Measurements from ENCODE around the gene THUMPD3.

The THUMPD3 gene

DNA sequence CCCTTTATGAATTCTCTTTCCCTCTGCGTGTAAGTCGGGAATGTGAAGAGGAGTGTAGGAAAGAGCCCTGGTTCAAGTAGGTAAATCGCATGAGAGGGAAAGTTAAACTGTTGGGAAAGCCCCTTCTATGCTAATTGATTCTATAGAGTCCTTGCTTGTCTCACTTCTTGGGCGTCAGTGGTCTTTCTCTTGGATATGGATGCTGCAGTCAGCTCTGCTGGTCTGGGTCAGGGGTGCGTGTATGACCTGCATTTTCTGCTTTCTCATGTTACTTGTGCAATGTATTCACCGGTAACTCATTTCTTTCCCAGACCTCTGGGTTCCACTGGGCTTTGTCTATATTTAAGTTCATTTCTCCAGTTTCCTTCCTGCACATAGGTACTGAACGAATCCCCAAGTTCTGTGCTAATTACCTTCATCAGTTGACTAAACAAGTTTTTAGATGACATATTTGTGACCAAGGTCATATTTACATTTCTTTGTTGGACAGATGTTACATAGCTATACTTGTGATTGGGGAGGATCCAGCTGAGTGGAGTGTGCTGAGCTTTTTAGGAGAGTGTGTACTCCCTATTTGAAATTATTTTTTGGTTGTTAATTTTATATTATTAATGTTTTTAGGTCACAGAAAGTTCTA is 36.0 kb downstream of the THUMPD3 start:
- no peak for DNase-seq

DNA sequence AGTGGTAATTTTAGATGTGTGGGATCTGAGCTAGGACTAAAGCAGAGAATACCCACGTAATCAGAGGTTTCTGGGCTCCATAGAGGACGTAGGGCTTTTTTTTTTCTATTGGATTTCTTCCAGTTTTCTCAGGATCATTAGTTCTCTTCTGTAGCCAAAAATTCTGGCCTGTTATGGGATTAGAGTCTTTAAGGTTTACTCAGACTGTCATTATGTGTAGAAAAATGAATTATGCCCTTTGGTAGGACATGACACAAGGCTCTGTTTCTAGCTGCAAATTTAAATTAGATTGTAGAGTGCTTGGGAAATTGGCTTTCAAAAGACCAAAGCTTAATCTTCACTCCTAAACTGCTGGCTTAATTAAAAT is 36.5 kb downstream of the THUMPD3 start:
- DNase-seq: no peak

DNA sequence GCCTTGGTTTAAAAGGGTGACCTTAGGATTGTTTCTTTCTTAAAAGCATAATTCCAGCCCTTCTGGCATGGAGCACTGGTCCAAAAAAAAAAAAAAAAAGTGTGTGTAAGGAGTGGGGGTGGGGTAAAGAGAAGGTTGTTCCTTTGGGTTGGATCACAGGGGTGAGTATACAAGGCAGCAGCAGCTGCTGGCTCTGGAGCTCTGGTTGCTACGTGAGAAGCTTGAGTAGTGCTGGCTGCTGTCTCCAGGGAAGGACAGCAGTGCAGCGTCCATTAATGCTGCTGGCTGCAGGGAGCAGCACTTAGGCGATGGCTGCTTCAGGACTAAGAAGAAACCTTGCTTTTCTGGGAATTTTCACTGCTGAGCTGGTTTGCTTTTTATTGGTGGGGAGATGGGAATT is 36.9 kb downstream of the THUMPD3 start:
- DNase-seq: peak; percentile 20

DNA sequence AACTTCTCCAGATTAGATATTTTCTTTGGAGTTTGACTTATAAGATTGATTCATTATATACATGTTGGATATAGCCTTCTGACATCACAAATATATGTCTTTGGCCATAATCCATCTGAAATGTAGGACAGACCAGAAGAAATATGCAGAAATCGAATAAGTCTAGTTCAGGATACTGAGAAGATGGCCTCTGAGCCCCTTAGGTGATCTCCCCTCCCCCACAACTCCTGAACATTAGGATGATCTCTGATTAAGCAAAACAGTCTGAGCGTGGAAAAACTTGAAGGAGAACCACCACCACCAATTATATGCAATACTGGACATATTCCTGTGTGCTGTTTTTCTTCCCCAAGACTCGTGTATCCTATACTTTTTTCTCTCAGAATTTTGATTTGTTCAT is 37.8 kb downstream of the THUMPD3 start:
- DNase-seq: no peak

DNA sequence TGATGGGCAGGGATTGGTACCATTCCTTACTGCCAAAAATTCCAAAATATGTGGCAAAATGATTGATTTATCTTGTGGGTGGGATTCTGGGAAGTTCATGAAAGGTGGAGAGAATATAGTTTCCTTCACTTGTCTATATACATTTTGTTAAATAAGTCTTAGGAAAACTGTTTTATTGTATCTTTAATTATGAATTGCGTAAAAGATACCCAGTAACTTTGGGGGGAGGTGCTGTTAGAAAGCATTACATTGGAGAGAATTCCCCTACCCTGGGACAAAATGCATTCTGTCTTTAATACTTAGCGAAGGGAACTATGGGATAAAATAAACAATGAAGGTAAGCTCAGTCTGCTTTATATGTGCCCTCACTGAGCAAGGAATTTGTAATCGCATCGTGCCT is 39.1 kb downstream of the THUMPD3 start:
- DNase-seq: no peak

DNA sequence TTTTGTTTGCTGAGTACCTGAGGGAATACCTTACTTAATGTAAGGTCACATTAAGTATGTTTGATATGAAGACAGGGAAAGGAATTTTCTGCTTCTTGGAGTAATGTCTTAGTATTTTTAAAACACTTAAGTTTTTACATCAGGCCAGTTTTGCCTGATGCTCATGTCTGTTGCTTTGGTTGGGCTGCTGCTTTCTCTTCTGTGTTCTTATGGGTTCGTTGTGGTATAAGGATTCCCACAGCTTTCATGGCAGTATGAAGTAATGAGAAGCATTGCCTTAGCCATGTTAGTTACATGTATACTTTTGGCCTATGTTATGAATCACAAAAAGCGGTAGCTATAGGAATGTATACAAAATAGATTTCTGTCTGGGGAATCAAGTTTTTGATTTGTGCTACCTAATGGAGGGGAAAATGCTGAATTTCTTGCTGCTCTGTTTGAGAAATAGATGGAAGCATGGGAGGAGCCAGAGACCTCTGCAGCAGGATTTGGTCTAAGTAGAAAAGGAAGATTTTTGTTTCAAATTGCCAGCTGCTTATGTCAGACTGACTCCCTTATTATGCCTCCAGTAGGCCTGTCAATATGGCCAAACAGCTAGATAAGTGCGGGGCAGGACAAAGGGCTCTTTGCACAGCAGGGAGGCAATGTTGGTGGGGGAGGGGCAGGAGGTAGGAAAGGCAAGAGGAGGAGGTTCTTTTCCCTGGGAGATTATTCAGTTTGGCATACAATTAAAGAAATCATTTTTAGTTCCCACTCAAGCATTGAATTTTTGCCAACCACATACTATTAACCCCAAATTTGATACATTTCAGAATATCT is 39.8 kb downstream of the THUMPD3 start:
- no peak for DNase-seq

DNA sequence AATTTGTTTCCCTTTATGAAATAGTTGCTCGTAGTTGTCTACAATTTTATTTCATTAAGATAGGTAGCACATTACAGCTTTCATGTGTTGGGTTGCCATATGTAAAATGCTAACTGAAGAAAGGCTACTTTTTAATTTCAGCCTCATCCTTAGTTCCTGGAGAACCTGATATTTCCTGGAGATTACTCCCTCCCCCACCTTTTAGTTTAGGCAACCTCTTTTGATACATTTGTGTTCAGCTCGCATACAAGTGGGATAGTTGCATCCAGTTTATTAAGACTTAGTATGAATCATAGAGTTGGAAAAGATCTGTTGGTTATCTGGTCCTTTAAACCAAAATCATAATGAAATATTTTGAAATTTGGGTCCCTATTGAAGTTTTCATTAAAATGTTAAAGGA is 40.6 kb downstream of the THUMPD3 start:
- DNase-seq: no peak

DNA sequence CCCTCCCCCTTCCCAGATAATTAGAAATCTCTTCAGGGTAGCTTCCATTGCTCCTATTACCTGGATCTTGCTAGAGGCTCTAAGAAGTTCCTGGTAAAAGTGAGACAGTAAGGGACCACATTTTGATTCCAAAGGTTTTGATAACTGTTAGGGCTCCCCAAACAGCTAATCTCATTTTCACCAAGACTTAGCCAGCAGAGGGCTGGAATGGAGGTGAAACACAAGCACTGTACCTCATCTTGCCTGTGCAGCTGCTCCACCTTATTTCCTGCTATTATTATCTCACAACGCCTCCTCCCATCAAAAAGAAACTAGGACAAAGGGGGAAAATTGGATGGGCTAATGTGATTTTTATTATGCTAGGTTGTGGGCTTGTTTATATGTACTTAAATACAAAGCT is 41.8 kb downstream of the THUMPD3 start:
- peak; percentile 16 for DNase-seq

DNA sequence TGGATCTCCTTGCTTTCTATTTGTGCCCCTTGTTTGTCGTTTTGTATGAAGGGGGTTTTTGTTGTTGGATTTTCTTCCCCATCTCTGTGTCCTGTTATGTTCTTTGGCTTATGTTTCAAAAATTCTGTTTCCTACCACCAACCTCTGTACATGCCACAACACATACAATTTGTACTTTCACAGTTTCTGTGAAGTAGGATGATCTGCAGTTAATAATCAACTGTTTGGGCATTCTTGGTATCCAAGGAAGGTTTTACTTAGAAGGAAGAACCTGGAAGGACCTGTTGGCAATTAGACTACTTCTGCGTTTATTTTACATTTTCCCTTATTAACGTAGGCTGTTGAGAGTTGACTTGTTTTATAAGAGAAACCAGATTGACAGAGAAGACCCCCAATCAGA is 42.9 kb downstream of the THUMPD3 start:
- no peak for DNase-seq

DNA sequence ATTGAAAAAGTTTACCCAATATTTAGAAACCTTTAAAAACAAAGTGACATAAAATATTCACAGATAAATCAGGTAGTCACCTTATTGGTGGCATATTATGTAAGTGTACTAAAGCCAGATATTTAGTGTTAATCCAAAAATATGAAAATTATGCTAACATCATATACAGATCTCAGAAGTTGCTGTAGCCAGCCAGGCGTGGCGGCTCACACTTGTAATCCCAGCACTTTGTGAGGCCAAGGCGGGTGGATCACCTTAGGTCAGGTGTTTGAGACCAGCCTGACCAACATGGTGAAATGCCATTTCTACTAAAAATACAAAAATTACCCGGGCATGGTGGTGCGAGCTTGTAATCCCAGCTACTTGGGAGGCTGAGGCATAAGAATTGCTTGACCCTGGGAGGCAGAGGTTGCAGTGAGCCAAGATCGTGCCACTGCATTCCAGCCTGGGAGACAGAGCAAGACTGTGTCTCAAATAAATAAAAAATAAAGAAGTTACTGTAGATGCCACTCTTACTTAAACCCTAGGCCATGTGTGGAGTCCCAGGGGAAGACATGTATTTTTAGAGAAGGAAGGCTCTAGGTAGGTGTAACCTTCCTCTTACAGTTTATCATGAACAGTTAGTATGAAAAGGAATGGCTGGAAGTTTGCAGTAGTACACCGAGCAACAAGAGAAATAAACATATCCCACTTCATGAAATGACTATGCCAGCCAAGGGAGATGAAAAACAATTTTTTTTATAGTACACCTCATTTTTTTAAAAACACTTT is 44.2 kb downstream of the THUMPD3 start:
- DNase-seq: no peak

DNA sequence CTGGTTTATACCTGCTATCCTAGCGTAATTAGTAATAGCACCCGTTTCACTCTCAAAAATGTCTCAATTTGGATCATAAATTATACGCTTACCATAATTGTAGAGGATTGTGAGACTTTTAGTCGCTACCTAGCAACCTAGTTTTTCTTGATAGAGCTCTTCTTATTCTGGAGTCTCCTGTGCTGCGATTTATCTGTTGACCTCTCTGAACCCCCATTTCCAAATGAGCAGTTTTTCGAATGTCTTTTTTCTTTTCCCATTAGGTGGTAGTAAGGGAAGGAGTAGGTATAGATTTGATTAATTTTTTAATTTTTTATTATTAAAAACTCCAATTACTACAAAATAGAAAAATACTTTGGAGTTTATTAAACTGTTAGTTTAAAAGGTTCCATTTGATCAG is 45.2 kb downstream of the THUMPD3 start:
- DNase-seq: no peak

DNA sequence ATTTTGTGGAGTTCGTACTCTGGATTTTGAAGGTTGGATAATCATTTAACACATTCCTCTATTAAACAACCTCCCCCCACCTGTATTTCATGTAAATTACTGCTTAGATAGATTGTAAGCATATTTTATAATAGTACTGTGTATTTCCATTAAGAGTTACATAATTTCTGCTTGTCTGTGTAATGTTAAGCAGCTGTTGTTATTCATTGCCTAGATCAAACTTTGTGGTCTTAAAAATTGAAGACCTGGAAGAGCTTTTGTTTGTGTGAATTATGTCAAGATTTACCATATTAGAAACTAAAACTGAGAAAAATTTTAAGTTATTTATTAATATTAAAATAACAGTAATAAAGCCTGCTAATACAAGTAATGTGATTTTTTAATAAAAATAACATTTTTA is 45.7 kb downstream of the THUMPD3 start:
- no peak for DNase-seq

DNA sequence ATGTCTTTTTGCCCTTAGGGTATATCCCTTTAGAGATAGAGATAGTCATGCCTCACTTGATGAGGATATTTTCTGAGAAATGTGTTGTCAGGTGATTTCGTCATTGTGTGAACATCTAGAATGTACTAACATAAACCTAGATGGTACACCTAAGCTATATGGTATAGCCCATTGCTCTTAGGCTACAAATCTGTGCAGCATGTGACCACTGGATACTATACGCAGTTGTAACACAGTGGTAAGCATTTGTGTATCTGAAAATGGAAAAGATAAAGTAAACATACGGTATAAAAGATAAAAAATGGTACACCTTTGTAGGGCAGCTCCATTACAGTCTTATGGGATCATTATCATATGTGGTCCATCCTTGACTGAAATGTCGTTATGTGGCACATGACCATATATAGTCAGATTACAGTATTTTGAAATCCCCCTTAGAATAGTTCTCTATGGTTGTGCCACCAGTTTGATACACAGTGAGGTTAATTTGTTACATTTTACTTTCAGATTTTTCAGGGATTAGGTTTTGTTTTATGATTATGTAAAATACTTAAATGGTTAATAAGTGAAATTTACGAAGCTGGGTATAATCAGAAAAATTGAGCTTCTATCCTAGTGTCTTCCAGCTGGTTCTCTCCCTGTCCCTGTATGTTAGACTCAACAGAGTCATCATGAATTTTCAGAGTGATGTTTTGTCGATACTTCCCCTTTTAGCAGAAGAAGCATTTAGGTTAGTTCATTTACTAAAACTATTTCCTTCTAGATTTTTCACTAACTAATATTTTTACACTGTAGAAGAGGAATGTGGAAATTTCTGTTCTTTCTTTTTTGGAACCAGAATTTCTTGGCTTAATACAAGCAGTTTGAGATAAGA is 47.4 kb downstream of the THUMPD3 start:
- DNase-seq: no peak

DNA sequence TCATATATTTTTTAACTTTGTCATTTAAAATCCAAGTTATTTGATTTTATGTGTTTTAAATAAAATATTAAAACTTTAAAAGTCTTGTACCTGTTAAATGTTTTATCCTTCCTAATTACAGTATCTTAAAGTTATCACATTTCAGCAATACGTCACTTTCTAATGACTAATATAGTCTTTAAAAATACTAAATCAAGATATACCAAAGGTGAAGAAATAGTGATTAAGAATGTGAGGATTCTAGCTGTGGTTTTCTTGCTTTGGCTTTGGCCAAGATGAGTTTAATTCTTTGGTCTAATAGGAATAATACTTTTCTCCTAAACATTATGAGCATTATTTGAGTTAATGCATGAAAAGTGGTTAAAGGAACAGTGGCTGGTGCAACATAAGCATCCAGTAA is 48.4 kb downstream of the THUMPD3 start:
- DNase-seq: no peak

DNA sequence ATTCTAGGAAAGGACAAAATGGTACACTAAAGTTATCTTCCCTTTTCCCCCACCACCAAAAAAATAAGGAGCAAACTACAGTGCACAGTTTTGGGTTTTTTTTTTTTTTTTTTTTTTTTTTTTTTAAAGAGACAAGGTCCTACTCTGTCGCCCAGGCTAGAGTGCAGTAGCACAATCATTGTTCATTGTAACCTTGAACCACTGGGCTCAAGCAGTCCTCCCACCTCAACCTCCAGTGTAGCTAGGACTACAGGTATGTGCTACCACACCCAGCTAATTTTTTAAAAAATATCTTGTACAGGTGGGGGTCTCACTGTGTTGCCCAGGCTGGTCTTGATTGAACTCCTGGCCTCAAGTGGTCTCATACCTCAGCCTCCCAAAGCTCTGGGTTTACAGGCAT is 49.4 kb downstream of the THUMPD3 start:
- no peak for DNase-seq

DNA sequence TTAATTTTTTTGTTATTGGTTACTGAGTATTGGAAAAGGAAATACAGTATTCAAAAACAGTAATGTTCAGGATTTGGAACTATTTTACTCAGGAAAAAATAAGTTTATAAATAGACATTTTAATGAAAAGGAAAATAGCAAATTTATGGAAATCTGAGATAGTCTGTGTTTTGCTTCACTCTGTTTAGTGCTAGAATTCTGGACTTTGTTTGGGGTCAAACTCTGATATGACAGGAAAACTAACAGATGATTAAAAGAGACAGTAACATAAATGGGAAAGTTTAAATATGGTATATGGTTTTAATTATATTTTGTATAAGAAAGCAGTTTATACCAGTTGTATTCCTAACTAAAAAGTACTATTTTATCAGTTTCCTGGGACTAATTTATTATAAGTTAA is 52.0 kb downstream of the THUMPD3 start:
- DNase-seq: no peak

DNA sequence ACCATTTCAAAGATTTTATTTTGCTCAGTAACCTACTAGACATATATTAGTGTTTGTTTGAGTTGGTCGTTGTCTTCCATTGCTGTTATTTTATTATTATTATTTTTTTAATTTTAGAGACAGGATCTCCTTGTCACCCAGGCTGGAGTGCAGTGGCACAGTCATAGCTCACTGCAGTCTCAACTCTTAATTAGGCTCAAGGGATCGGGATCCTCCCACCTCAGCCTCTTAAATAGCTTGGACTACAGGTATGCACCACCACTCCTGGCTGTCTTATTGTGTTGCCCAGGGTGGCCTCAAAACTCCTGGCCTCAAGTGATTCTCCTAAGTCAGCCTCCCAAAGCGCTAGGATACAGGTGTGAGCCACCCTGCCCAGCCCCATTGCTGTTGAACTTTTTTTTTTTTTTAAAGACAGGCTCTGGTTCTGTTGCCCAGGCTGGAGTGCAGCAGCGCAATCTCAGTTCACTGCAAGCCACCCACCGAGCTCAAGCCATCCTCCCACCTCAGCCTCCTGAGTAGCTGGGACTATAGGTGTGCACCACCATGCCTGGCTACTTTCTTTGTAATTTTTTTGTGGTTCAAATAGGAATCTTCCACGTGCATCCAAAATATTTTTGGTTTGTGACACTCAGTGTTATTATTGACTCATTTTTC is 52.8 kb downstream of the THUMPD3 start:
- DNase-seq: no peak

DNA sequence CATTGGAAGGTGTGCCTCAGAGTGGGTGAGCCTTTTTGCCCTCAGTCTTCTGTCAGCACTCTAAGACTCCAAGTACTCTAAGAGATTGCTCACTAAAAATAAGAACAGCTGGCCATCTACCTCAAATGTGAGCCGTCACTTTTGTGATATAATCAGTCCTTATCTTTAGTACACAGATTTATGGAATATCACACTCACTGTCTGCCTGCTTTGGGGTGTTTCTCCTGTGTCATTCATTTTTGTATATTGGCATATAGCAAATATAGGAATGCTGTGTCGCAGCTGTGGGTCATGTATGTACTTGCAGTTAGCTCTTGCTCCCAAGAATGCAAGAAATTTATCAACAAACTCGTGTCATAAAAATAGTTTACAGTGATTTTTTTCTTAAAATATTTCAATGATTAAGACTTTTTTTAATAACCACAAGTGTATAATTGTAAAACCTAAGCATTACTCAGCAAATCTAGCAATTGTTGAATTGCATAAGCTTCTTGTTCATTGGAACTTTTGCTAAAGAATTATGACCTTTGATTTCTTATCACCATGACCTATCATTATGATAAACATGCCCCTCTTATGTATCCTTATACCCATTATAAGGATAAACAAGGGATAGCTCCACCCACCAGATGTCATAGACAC is 53.4 kb downstream of the THUMPD3 start:
- no peak for DNase-seq

DNA sequence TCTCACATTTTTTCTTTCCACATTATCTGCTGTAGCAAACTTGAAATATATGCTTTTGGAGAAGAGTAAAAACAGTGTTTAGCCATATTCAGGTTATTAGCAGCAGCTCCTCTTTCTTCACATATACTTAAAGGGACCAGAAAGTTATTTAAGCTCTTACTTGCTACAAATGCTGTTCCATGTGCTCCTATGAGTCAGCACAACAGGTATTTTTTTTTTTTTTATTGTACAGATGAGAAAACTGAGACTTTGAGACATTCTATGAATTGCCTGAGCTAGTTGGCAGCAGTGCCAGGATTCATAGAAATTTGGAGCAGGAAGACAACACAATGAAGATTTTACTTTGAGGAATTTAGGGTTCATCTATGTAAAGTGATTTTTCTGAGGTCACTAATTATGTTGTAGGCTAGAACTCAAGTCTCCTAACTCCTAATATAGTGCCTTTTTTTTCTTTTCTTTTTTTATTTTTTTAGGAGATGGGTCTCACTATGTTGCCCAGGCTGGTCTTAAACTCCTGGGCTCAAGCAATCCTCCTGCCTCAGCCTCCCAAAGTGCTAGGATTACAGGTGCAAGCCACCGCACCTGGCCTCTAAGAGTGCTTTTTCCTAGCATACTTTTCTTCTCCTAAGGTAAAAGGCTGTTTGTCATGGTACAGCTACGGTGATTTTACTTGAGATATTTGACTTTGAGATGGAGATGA is 58.1 kb downstream of the THUMPD3 start:
- DNase-seq: no peak

DNA sequence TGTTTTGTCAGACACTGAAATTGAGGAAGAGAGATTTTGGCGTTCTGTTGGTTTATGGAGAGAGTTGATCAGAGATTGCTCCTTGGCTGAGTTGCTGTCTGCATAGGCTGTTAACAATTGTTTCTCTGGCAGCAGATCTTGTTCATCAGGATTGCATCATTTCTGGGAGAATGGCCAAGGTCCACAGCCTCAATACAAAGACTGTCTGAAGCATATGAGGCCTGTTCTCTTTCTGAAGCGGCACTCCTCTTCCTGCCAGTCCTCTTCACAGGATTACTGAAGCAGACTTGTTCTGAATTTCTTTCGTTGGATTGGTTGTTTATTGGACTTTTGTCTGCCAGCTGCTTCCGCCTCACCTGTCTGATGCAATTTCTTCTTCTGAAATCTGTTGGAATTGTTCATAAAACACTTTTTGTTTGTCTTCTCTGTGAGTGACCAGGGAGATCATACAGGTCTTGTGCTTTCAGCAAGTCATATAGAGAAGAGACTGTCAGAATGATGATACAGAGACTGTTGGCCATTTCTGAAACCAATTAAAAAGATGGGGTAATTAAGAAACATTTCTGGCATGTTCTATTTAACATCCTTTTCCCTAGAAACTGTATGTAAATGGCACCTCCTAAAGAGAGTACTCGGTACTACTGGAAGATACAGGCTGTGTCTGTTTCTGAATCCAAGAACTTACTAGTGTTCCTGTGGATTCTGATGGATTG is 60.0 kb downstream of the THUMPD3 start:
- DNase-seq: no peak

DNA sequence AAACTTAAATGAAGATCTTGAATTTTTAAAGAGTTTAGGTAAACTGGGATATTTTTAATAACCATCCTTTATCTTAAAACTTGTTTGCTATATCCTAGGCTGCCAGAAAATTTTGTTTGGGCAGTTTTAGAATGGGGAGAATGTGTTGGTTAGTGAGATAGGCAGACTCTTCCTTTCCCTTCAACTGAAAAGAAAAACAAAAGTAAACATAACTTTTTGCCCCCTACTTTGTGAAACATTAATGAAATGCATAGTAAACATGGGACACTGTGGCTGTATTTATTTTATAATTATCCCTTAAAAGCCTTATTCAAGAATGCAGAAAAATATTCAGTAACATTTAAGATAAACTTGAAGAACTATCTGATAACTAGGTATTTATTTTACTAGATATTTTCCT is 65.6 kb downstream of the THUMPD3 start:
- DNase-seq: no peak
